Calu3 (cell line): Measurements from ENCODE around the gene DYSF. TPM values are rescaled to one million over a fixed set of nuclear protein-coding genes. Genes with fewer than 3 reads are reported as not detected.

ENCODE experiments used
- BruUV-seq: library from RNA; stranded (reverse); fragments of 400-500 nt; replicated peaks from 2 replicates; lab custom pipeline; 2021; lab: Mats Ljungman, UMichigan
- CTCF ChIA-PET: fragments of 300-600 bp; sonication (Branson Sonifier 250); formaldehyde crosslinking; loops from one replicate; lab custom pipeline; 2022; ENCODE audit warnings: antibody characterized with exemption; lab: Charles Lee
- DNase-seq: peaks from one replicate; pipeline ENCODE4 v3.0.0; 2022
- H3K27ac Mint-ChIP-seq: one replicate; pipeline ENCODE4 v1.8.0; 2022; ENCODE audit warnings: mixed read lengths; ENCODE audit not compliant: unreplicated experiment
- H3K27me3 Mint-ChIP-seq: one replicate; pipeline ENCODE4 v1.8.0; 2022; ENCODE audit warnings: mixed read lengths; ENCODE audit not compliant: unreplicated experiment
- H3K36me3 Mint-ChIP-seq: one replicate; pipeline ENCODE4 v1.8.0; 2022; ENCODE audit warnings: mild to moderate bottlenecking, moderate library complexity, mixed read lengths; ENCODE audit not compliant: insufficient read depth, unreplicated experiment
- H3K4me1 Mint-ChIP-seq: one replicate; pipeline ENCODE4 v1.8.0; 2022; ENCODE audit warnings: mild to moderate bottlenecking, low read depth, mixed read lengths; ENCODE audit not compliant: unreplicated experiment
- H3K4me3 Mint-ChIP-seq: one replicate; pipeline ENCODE4 v1.8.0; 2022; ENCODE audit warnings: mild to moderate bottlenecking, low read depth, moderate library complexity, mixed read lengths; ENCODE audit not compliant: unreplicated experiment
- H3K9me3 Mint-ChIP-seq: one replicate; pipeline ENCODE4 v1.8.0; 2022; ENCODE audit warnings: low read depth, mixed read lengths; ENCODE audit not compliant: unreplicated experiment
- CTCF ChIP-seq: fragments of 200-600 bp; IDR thresholded peaks from one replicate; pipeline ENCODE4 v1.8.0; 2022; ENCODE audit warnings: antibody characterized with exemption; ENCODE audit not compliant: unreplicated experiment
- intact Hi-C: fragments of 100-400 bp; cut with micrococcal nuclease; formaldehyde crosslinking; loops from one replicate; pipeline ENCODE4 v1.10.0; 2022; ENCODE audit not compliant: unreplicated experiment
- total RNA-seq: library from RNA; stranded (reverse); gene quantifications from 2 replicates; pipeline ENCODE4 v1.2.3, GENCODE V29; 2022

The DYSF gene
- total RNA-seq, 1 experiment from 2014 or later, result 3.2 TPM

- Mint-ChIP-seq H3K36me3 (no peaks in the 10 kb centered on the region), H3K27me3 (peaks cover 44% of the 10 kb centered on the region), H3K9me3 (peaks cover 4% of the 10 kb centered on the region), H3K27ac (no peak overlapping the region), H3K4me3 (no peak overlapping the region), H3K4me1 (no peaks in the 10 kb centered on the region)
- CTCF ChIA-PET, result no interaction called here
- BruUV-seq, result no TSS peak
- intact Hi-C loops, result no loop called here
- no peak for TF ChIP-seq CTCF
- DNase-seq, result no peak
Observed at GRCh38 chr2:71718686-71719085, 265.3 kb downstream of the DYSF start.

GRCh38 chr2:71719520-71720282 is 266.3 kb downstream of the DYSF start:
- Mint-ChIP-seq H3K4me1 (no peaks in the 10 kb centered on the region), H3K4me3 (no peak overlapping the region), H3K36me3 (no peaks in the 10 kb centered on the region), H3K9me3 (peaks cover 4% of the 10 kb centered on the region), H3K27ac (no peak overlapping the region), H3K27me3 (peaks cover 44% of the 10 kb centered on the region)
- BruUV-seq, result no TSS peak
- no peak for TF ChIP-seq CTCF
- DNase-seq, result no peak
- CTCF ChIA-PET, result no interaction called here
- intact Hi-C loops, result no loop called here

- CTCF ChIA-PET, result no interaction called here
- no peak for TF ChIP-seq CTCF
- H3K36me3 Mint-ChIP-seq, result no peaks in the 10 kb centered on the region
Observed at GRCh38 chr2:71720283-71720560, 266.9 kb downstream of the DYSF start.

GRCh38 chr2:71720596-71721361 is 267.4 kb downstream of the DYSF start:
- DNase-seq, result no peak
- Mint-ChIP-seq H3K4me3 (no peak overlapping the region), H3K4me1 (no peaks in the 10 kb centered on the region), H3K36me3 (no peaks in the 10 kb centered on the region), H3K27me3 (peaks cover 44% of the 10 kb centered on the region), H3K9me3 (peaks cover 4% of the 10 kb centered on the region), H3K27ac (no peak overlapping the region)
- no peak for TF ChIP-seq CTCF
- intact Hi-C loops, result no loop called here
- BruUV-seq, result no TSS peak
- CTCF ChIA-PET, result no interaction called here

More at GRCh38 chr2:71720283-71720560, 266.9 kb downstream of the DYSF start:
- Mint-ChIP-seq H3K27ac (no peak overlapping the region), H3K4me3 (no peak overlapping the region), H3K4me1 (no peaks in the 10 kb centered on the region), H3K9me3 (peaks cover 4% of the 10 kb centered on the region), H3K27me3 (peaks cover 44% of the 10 kb centered on the region)
- no TSS peak for BruUV-seq
- intact Hi-C loops, result no loop called here
- no peak for DNase-seq
